B cell (primary cell): ENCODE measurements around the gene SCN1A. TPM values are rescaled to one million over a fixed set of nuclear protein-coding genes. Genes with fewer than 3 reads are reported as not detected.

ENCODE experiments used
- ATAC-seq: fragments of 200-7000 bp; cut with Tn5 transposase; one replicate; pipeline ENCODE4 v1.10.0; 2021; ENCODE audit warnings: low read depth, mild to moderate bottlenecking, moderate number of reproducible peaks, moderate library complexity
- CTCF ChIA-PET: fragments of 350-600 bp; sonication (Branson Sonifier 250); formaldehyde crosslinking; loops from one replicate; lab custom pipeline; 2021; ENCODE audit warnings: antibody characterized with exemption, inconsistent platforms; lab: Charles Lee
- POLR2A ChIA-PET: fragments of 350-600 bp; sonication (Branson Sonifier 250); formaldehyde crosslinking; loops from one replicate; lab custom pipeline; 2021; ENCODE audit warnings: antibody characterized with exemption; lab: Charles Lee
- DNase-seq: peaks from one replicate; pipeline ENCODE4 v3.0.0; 2013
- H2AFZ ChIP-seq: 2 replicates; pipeline ENCODE4 v1.6.1; 2012; ENCODE audit warnings: mild to moderate bottlenecking, low read depth, low read length; ENCODE audit not compliant: insufficient read depth, poor library complexity, severe bottlenecking
- H3K27ac ChIP-seq, 2 donors: 1 replicate in 1 of 2; 2 replicates in 1 of 2; pipeline ENCODE4 v1.5.1; 2012 to 2013; ENCODE audit warnings: low read length in 2 of 2, mild to moderate bottlenecking in 2 of 2, moderate library complexity in 1 of 2
- H3K27me3 ChIP-seq, 4 experiments: fragments of 200-600 bp in 1 of 4; sonication (generic) in 1 of 4; replicated peaks in 1 of 4; 1 replicate in 2 of 4; 2 replicates in 2 of 4; pipeline versions ENCODE4 v1.6.1 to v1.7.0; 2013 to 2016; ENCODE audit warnings: low read length in 3 of 4, mild to moderate bottlenecking in 2 of 4, mixed read lengths in 1 of 4, moderate library complexity in 1 of 4; ENCODE audit not compliant: insufficient read depth in 4 of 4, control insufficient read depth in 3 of 4; ENCODE audit errors: control extremely low read depth in 1 of 4
- H3K36me3 ChIP-seq, 2 experiments: replicated peaks in 1 of 2; 1 replicate in 1 of 2; 2 replicates in 1 of 2; pipeline versions ENCODE4 v1.6.1 to v1.7.1; 2013; ENCODE audit warnings: low read length in 1 of 2; ENCODE audit not compliant: insufficient read depth in 2 of 2, control insufficient read depth in 1 of 2; ENCODE audit errors: control extremely low read depth in 1 of 2, extremely low read depth in 1 of 2
- H3K4me1 ChIP-seq, 2 donors: fragments of 200-600 bp in 1 of 2; sonication (generic) in 1 of 2; 1 replicate in 1 of 2; 2 replicates in 1 of 2; pipeline versions ENCODE4 v1.5.1 to v1.6.1; 2013 to 2017; ENCODE audit warnings: low read length in 2 of 2; ENCODE audit not compliant: control insufficient read depth in 2 of 2, insufficient read depth in 2 of 2
- H3K4me2 ChIP-seq: replicated peaks from 2 replicates; pipeline ENCODE3; 2012; ENCODE audit warnings: mild to moderate bottlenecking, low read depth, low read length; ENCODE audit not compliant: poor library complexity, severe bottlenecking
- H3K4me3 ChIP-seq, 5 experiments: fragments of 200-600 bp in 1 of 5; sonication (generic) in 1 of 5; 1 replicate in 3 of 5; 2 replicates in 2 of 5; pipeline versions ENCODE4 v1.5.1 to v1.7.0; 2011 to 2016; ENCODE audit warnings: low read length in 4 of 5, mild to moderate bottlenecking in 4 of 5, low read depth in 2 of 5, control low read depth in 1 of 5, moderate library complexity in 1 of 5; ENCODE audit not compliant: insufficient read depth in 1 of 5; ENCODE audit errors: control extremely low read depth in 1 of 5, extremely low read depth in 1 of 5
- H3K79me2 ChIP-seq: fragments of 200-600 bp; sonication (generic); one replicate; pipeline ENCODE4 v1.6.0; 2016; ENCODE audit warnings: low read length; ENCODE audit not compliant: control insufficient read depth, insufficient read depth
- H3K9ac ChIP-seq: fragments of 200-600 bp; sonication (generic); 2 replicates; pipeline ENCODE4 v1.6.1; 2017; ENCODE audit warnings: mild to moderate bottlenecking, low read length, moderate library complexity
- H3K9me3 ChIP-seq, 3 donors: one replicate each; pipeline versions ENCODE4 v1.6.1 to v1.7.1; 2013; ENCODE audit warnings: low read length in 2 of 3; ENCODE audit not compliant: control insufficient read depth in 2 of 3, insufficient read depth in 1 of 3; ENCODE audit errors: control extremely low read depth in 1 of 3
- H4K20me1 ChIP-seq: 2 replicates; pipeline ENCODE4 v1.6.0; 2012; ENCODE audit warnings: mild to moderate bottlenecking, low read length; ENCODE audit not compliant: insufficient read depth, control insufficient read depth, poor library complexity, severe bottlenecking
- H3K27ac Mint-ChIP-seq: one replicate; pipeline ENCODE4 v1.8.0; 2021; ENCODE audit warnings: mixed read lengths
- H3K27me3 Mint-ChIP-seq: one replicate; pipeline ENCODE4 v1.8.0; 2021; ENCODE audit warnings: mixed read lengths
- H3K4me1 Mint-ChIP-seq: one replicate; pipeline ENCODE4 v1.8.0; 2021; ENCODE audit warnings: mixed read lengths
- H3K4me3 Mint-ChIP-seq: one replicate; pipeline ENCODE4 v1.8.0; 2021; ENCODE audit warnings: mixed read lengths
- H3K9me3 Mint-ChIP-seq: one replicate; pipeline ENCODE4 v1.8.0; 2022; ENCODE audit warnings: mixed read lengths; ENCODE audit not compliant: insufficient read depth
- EZH2 ChIP-seq: IDR thresholded peaks from 2 replicates; pipeline ENCODE4 v1.6.1; 2012; ENCODE audit warnings: borderline replicate concordance, low read depth, mild to moderate bottlenecking, moderate library complexity, low read length; ENCODE audit not compliant: insufficient read depth, poor library complexity, severe bottlenecking
- WGBS: methylation state at CpG from one replicate; pipeline ENCODE4 v1.1.5; 2013; ENCODE audit warnings: missing lambda C conversion rate; ENCODE audit not compliant: insufficient coverage; 5-methylcytosine and 5-hydroxymethylcytosine counted together
- intact Hi-C: fragments of 100-400 bp; cut with micrococcal nuclease; formaldehyde crosslinking; loops from one replicate; pipeline ENCODE4 v1.10.0; 2022
- polyA plus RNA-seq: library from polyadenylated mRNA; depleted of rRNA; stranded (reverse); fragments of >200 nt; gene quantifications from 2 replicates; pipeline ENCODE4 v1.2.3, GENCODE V29; 2012
- total RNA-seq, 2 donors: library from RNA; stranded (reverse); fragments of 120-200 nt in 1 of 2; gene quantifications; 1 replicate in 1 of 2; 2 replicates in 1 of 2; pipeline versions ENCODE4 v1.2.3 to v1.2.4, GENCODE V29; 2013 to 2022
- TF ChIP-seq, protein P1 (sequence below): fragments of 200-600 bp; IDR thresholded peaks from one replicate; pipeline ENCODE4 v1.8.0; 2022; ENCODE audit warnings: antibody characterized with exemption, mild to moderate bottlenecking

The SCN1A gene
- total and polyA plus RNA-seq, 2 donors (not counting 1 experiment from before 2014, with no cell fraction given): not detected

DNA sequence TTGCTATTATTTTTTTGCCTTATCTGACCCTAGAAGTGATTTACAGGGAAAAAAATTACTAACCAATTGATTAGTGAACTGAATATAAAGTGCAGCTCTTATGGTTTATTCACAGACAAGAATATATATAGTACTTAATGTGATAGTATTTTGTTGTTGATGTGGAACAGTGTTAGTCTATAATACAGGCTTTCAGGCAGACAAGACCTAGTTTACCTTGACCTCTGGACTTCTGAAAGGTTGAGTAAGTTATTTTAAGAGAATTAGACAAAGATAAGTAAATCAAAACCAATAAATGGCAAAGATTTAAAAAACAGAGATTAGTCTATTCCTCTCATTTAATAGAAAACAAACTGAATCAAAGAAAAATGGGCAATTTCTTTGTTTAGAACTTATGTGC is 46.0 kb downstream of the SCN1A start:
- Histone ChIP-seq H3K4me3 (no peak overlapping the region), H3K36me3 (no peaks in the 10 kb centered on the region), H3K4me2 (no peak overlapping the region), H3K79me2 (no peaks in the 10 kb centered on the region), H3K4me1 (no peaks in the 10 kb centered on the region), H3K27ac (no peak overlapping the region), H4K20me1 (no peaks in the 10 kb centered on the region), H3K9me3 (no peaks in the 10 kb centered on the region), H2AFZ (no peak overlapping the region), H3K9ac (no peak overlapping the region), H3K27me3 (no peaks in the 10 kb centered on the region)
- TF ChIP-seq EZH2: no peak
- TF ChIP-seq, protein P1, sequence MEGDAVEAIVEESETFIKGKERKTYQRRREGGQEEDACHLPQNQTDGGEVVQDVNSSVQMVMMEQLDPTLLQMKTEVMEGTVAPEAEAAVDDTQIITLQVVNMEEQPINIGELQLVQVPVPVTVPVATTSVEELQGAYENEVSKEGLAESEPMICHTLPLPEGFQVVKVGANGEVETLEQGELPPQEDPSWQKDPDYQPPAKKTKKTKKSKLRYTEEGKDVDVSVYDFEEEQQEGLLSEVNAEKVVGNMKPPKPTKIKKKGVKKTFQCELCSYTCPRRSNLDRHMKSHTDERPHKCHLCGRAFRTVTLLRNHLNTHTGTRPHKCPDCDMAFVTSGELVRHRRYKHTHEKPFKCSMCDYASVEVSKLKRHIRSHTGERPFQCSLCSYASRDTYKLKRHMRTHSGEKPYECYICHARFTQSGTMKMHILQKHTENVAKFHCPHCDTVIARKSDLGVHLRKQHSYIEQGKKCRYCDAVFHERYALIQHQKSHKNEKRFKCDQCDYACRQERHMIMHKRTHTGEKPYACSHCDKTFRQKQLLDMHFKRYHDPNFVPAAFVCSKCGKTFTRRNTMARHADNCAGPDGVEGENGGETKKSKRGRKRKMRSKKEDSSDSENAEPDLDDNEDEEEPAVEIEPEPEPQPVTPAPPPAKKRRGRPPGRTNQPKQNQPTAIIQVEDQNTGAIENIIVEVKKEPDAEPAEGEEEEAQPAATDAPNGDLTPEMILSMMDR: no peak
- ATAC-seq (no peak), DNase-seq (no peak)
- Mint-ChIP-seq H3K4me1 (no peaks in the 10 kb centered on the region), H3K27me3 (no peaks in the 10 kb centered on the region), H3K9me3 (no peaks in the 10 kb centered on the region), H3K4me3 (no peak overlapping the region), H3K27ac (no peak overlapping the region)
- intact Hi-C loops: no loop called here
- ChIA-PET POLR2A (no interaction called here), CTCF (no interaction called here)

DNA sequence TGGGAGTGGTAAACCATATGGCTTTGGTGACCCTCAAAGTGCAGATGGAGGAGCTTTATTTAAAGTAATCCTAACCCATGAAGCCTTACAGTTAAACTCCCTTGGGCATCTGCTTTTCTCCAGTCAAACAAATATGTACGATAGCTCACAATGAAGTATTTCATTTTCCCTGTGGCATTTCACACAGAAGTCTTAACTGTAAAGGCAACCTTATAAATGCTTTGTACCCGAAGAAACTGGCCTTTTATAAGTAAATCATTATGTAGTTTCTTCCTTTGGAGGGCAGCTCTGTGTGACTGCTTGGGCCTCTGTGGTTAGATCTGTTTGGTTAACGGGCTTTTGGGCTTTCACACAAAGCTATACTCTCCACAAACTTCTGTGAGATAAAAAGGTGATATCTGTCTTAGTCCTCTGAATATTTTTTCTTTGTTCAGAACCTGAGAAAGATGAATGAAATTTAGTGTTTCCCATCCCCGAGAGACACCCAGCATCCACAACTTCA is 46.6 kb downstream of the SCN1A start:
- no peak overlapping the region for H3K4me3 ChIP-seq
- DNase-seq (no peak), ATAC-seq (no peak)
- no peak overlapping the region for H3K4me3 Mint-ChIP-seq
- no peaks in the 10 kb centered on the region for H3K27me3 ChIP-seq
- no peak overlapping the region for H3K27ac Mint-ChIP-seq
- no peaks in the 10 kb centered on the region for H4K20me1 ChIP-seq
- H3K4me1 ChIP-seq: no peaks in the 10 kb centered on the region
- WGBS: no CpG with 5 or more reads among the region's 4 CpGs
- H3K27me3 Mint-ChIP-seq: no peaks in the 10 kb centered on the region
- H3K9me3 ChIP-seq: no peaks in the 10 kb centered on the region
- POLR2A ChIA-PET: no interaction called here
- H3K9ac ChIP-seq: no peak overlapping the region
- no peaks in the 10 kb centered on the region for H3K9me3 Mint-ChIP-seq
- intact Hi-C loops: no loop called here
- H3K4me1 Mint-ChIP-seq: no peaks in the 10 kb centered on the region
- H3K79me2 ChIP-seq: no peaks in the 10 kb centered on the region
- no peak overlapping the region for H3K27ac ChIP-seq
- H3K4me2 ChIP-seq: no peak overlapping the region
- peak overlapping the region; percentile 25 for H2AFZ ChIP-seq
- CTCF ChIA-PET: no interaction called here
- H3K36me3 ChIP-seq: no peaks in the 10 kb centered on the region
- no peak for TF ChIP-seq EZH2
- TF ChIP-seq, protein P1: no peak
